ENCODE results near the gene BRINP3. TPM values are rescaled to one million over a fixed set of nuclear protein-coding genes. Genes with fewer than 3 reads are reported as not detected.

The BRINP3 gene
- total RNA-seq, 4 donors from 2014 or later: 0.19 TPM; not detected in 3

- TF ChIP-seq CTCF (IDR thresholded peaks at IDR 0.05): no peak
- DNase-seq (ENCODE audit: low spot score) (no peak), ATAC-seq (ENCODE audit: low FRiP score) (no peak)
These were observed 100.4 kb downstream of the BRINP3 start for GRCh38 chr1:190377294-190377693.

DNA sequence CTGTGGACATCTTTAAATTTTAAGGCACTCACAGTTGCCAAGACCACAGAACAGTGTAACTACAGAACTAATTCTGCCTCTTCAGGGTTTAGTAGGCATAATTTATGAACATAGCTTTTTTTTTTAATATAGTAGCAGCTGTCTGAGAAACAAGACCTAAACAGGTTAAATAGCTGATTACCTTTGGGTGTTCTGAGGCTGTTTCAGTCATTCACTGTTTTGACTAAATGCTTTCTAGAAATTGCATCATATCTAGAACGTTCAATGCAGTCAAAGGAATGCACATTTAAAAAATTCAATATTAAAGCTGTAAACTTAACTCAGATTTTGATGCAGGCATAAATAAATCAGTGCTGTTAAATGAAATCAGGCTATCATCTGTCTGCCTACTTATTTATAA is 101.6 kb downstream of the BRINP3 start:
- no peak for TF ChIP-seq CTCF (IDR thresholded peaks at IDR 0.05)
- DNase-seq (ENCODE audit: low spot score) (no peak), ATAC-seq (ENCODE audit: low FRiP score) (no peak)

GRCh38 chr1:190373705-190374336 is 103.8 kb downstream of the BRINP3 start:
- ATAC-seq (ENCODE audit: low FRiP score) (no peak), DNase-seq (ENCODE audit: low spot score) (no peak)
- TF ChIP-seq CTCF (IDR thresholded peaks at IDR 0.05): no peak

DNA sequence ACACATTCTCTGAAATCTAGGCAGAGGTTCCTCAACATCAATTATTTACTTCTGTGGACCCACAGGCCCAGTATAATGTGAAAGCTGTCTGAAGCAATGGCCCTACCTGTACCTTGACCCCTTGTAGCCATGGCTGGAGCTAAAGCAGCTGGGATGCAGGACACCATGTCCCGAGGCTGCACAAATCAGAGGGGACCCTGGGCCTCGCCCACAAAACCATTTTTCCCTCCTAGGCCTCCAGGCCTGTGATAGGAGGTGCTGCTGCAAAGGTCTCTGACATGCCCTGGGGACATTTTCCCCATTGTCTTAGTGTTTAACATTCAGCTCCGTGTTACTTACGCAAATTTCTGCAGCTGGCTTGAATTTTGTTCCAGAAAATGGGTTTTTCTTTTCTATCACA is 110.5 kb downstream of the BRINP3 start:
- DNase-seq (ENCODE audit: low spot score) (no peak), ATAC-seq (ENCODE audit: low FRiP score) (no peak)
- no peak for TF ChIP-seq CTCF (IDR thresholded peaks at IDR 0.05)

GRCh38 chr1:190365283-190365682 is 112.4 kb downstream of the BRINP3 start:
- no peak for TF ChIP-seq CTCF (IDR thresholded peaks at IDR 0.05)
- no peak for DNase-seq (ENCODE audit: low spot score)
- no peak for ATAC-seq (ENCODE audit: low FRiP score)

DNA sequence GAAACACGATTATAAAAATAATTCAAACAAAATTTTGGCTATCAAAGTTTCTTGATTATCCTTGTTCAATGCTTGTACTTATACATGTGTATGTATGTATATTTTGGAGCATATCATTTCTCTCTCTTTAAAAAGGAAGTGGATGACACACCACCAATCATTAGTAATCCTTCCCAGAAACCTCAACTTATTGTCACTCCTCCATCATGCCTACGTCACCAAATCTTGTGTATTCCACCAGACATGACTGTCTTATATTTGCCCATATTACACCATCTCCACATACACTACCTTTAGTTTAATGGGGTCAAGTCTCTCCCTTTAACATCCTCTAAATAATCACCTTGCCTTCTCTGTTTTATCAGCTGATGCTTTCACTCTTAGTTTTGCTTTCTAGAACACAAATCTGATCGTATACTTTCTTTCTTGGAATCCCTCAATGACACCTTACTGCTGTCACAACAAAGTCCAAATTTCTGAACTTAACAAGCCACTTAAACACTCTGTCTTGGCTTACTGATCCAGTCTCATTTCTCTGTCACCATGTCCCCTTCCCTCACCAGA is 124.0 kb downstream of the BRINP3 start:
- ATAC-seq (ENCODE audit: low FRiP score) (no peak), DNase-seq (ENCODE audit: low spot score) (no peak)
- TF ChIP-seq CTCF (IDR thresholded peaks at IDR 0.05): no peak

DNA sequence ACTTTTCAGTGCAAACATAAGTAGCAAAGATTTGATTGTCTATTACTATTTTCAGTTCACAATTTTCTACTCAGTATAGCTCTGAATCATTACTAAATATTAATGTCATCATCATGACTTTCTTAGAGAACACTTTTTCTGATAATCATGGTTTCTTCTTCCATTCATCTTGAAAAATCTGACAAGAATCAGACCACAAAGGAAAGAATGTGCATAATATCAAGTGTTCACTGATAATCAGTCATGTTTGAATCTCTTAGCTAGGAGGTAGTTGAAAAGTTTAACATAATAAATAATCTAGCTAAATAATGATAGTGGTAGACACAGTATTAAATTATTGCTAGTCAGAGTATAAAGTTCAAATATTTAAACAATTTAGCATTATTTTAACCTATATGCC is 133.2 kb downstream of the BRINP3 start:
- TF ChIP-seq CTCF (IDR thresholded peaks at IDR 0.05): no peak
- no peak for ATAC-seq (ENCODE audit: low FRiP score)
- no peak for DNase-seq (ENCODE audit: low spot score)
